Measurements from ENCODE around the gene SSH2. TPM values are rescaled to one million over a fixed set of nuclear protein-coding genes. Genes with fewer than 3 reads are reported as not detected.

Gene SSH2
- polyA plus RNA-seq, 3 donors: 31.9 to 66.6 (median 54.0) TPM

DNA sequence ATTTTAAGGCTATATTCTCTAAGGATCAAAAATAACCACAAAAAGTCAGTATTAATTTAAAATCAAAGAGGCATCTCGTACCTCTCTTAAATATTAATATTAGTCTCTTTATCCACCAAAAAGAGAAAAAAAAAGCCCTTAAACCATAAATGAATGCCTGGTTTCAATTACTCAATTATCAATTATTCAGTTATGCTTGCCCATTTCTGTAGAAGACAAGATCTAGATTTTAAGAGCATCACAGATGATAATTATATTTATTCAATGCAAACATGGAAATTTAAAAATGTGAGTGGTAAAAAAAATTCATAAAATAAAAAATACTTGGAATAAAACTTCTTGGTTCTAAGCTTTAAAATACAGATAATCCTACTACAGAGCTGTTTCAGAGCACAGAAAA lies 181.6 kb downstream of the SSH2 start:
- Histone ChIP-seq H3K9ac (ENCODE audit: insufficient read depth, low read length, poor library complexity, severe bottlenecking) (no peak overlapping the region), H2AFZ (ENCODE audit: insufficient read depth, low read depth, low read length, poor library complexity, severe bottlenecking) (no peak overlapping the region), H3K27me3 (ENCODE audit: control insufficient read depth in 2 of 2, insufficient read depth in 2 of 2, low read length in 2 of 2) (no peaks in the 10 kb centered on the region), H3K27ac (ENCODE audit: low read depth in 1 of 2, low read length in 2 of 2) (peak overlapping the region in 1 of 2 donors; percentile 2), H3K36me3 (replicated peaks in 1 of 2; ENCODE audit: control insufficient read depth in 1 of 2, insufficient read depth in 2 of 2, low read length in 2 of 2) (peaks cover 26 to 79% of the 10 kb centered on the region in 2 donors), H3K4me1 (ENCODE audit: control insufficient read depth in 1 of 2, insufficient read depth in 2 of 2, low read length in 2 of 2) (peaks cover under 1 to 4% of the 10 kb centered on the region in 2 donors), H4K20me1 (ENCODE audit: insufficient read depth, low read length) (peaks cover 100% of the 10 kb centered on the region), H3K9me3 (replicated peaks in 1 of 2; ENCODE audit: control insufficient read depth in 1 of 2, insufficient read depth in 1 of 2, low read length in 2 of 2) (no peaks in the 10 kb centered on the region), H3K79me2 (ENCODE audit: insufficient read depth, low read length) (peaks cover 99% of the 10 kb centered on the region), H3K4me2 (replicated peaks; ENCODE audit: extremely low read depth, low read length, poor library complexity, severe bottlenecking) (no peak overlapping the region), H3K4me3 (replicated peaks in 1 of 3; ENCODE audit: low read depth in 2 of 3, low read length in 3 of 3) (no peak overlapping the region)
- Mint-ChIP-seq H3K4me1 (peaks cover 21% of the 10 kb centered on the region), H3K36me3 (peaks cover 33 to 57% of the 10 kb centered on the region in 2 donors), H3K9me3 (no peaks in the 10 kb centered on the region), H3K27me3 (ENCODE audit: low read depth in 3 of 3) (no peaks in the 10 kb centered on the region), H3K27ac (peak overlapping the region in 1 of 7 donors; percentile 6), H3K4me3 (no peak overlapping the region)
- DNase-seq: no peak
- no CpG with 5 or more reads among the region's 1 CpG for WGBS (ENCODE audit: insufficient coverage)
- intact Hi-C loops (cut with micrococcal nuclease): no loop called here
- TF ChIP-seq, protein P1, sequence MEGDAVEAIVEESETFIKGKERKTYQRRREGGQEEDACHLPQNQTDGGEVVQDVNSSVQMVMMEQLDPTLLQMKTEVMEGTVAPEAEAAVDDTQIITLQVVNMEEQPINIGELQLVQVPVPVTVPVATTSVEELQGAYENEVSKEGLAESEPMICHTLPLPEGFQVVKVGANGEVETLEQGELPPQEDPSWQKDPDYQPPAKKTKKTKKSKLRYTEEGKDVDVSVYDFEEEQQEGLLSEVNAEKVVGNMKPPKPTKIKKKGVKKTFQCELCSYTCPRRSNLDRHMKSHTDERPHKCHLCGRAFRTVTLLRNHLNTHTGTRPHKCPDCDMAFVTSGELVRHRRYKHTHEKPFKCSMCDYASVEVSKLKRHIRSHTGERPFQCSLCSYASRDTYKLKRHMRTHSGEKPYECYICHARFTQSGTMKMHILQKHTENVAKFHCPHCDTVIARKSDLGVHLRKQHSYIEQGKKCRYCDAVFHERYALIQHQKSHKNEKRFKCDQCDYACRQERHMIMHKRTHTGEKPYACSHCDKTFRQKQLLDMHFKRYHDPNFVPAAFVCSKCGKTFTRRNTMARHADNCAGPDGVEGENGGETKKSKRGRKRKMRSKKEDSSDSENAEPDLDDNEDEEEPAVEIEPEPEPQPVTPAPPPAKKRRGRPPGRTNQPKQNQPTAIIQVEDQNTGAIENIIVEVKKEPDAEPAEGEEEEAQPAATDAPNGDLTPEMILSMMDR (IDR thresholded peaks at IDR 0.05): no peak

DNA sequence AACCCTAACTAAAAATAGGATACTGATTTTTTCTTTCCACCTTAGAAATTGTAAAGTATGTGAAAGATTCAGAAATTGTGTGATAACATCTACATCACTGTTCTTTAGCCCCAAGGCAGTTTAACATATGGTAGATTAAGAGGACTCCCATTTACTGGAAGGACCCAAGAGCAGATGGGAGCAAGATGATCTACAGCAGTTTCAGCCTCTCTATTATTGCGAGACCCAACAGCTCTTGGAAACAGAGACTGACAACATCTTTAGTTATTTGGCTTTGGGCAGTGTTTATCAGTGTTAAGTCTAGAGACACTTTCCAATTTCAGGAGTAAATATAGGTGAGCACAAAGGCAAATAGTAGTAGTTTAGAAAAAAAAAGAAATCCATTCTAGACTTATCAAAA lies 182.4 kb downstream of the SSH2 start:
- Histone ChIP-seq H3K9ac (ENCODE audit: insufficient read depth, low read length, poor library complexity, severe bottlenecking) (no peak overlapping the region), H3K9me3 (replicated peaks in 1 of 2; ENCODE audit: control insufficient read depth in 1 of 2, insufficient read depth in 1 of 2, low read length in 2 of 2) (no peaks in the 10 kb centered on the region), H3K27me3 (ENCODE audit: control insufficient read depth in 2 of 2, insufficient read depth in 2 of 2, low read length in 2 of 2) (no peaks in the 10 kb centered on the region), H3K36me3 (replicated peaks in 1 of 2; ENCODE audit: control insufficient read depth in 1 of 2, insufficient read depth in 2 of 2, low read length in 2 of 2) (peaks cover 19 to 78% of the 10 kb centered on the region in 2 donors), H4K20me1 (ENCODE audit: insufficient read depth, low read length) (peaks cover 100% of the 10 kb centered on the region), H3K79me2 (ENCODE audit: insufficient read depth, low read length) (peaks cover 99% of the 10 kb centered on the region), H3K4me1 (ENCODE audit: control insufficient read depth in 1 of 2, insufficient read depth in 2 of 2, low read length in 2 of 2) (peaks cover 6 to 8% of the 10 kb centered on the region in 2 donors), H3K4me3 (replicated peaks in 1 of 3; ENCODE audit: low read depth in 2 of 3, low read length in 3 of 3) (no peak overlapping the region), H3K4me2 (replicated peaks; ENCODE audit: extremely low read depth, low read length, poor library complexity, severe bottlenecking) (no peak overlapping the region), H2AFZ (ENCODE audit: insufficient read depth, low read depth, low read length, poor library complexity, severe bottlenecking) (no peak overlapping the region), H3K27ac (ENCODE audit: low read depth in 1 of 2, low read length in 2 of 2) (peak overlapping the region in 1 of 2 donors; percentile 35)
- no peaks in the 10 kb centered on the region for H3K27me3 Mint-ChIP-seq (ENCODE audit: low read depth in 3 of 3)
- no peak for DNase-seq
- intact Hi-C loops (cut with micrococcal nuclease): no loop called here
- H3K4me3 Mint-ChIP-seq: no peak overlapping the region
- peaks cover 28 to 57% of the 10 kb centered on the region in 2 donors for H3K36me3 Mint-ChIP-seq
- WGBS (ENCODE audit: insufficient coverage): 80% methylated on average over 1 of the region's 1 CpG
- H3K4me1 Mint-ChIP-seq: peaks cover 26% of the 10 kb centered on the region
- H3K9me3 Mint-ChIP-seq: no peaks in the 10 kb centered on the region
- TF ChIP-seq, protein P1 (IDR thresholded peaks at IDR 0.05): no peak
- H3K27ac Mint-ChIP-seq: peak overlapping the region in 3 of 7 donors; percentile 25 to 58 (median 48)
